SJSA1 (cell line): ENCODE measurements around the gene PIGN. TPM values are rescaled to one million over a fixed set of nuclear protein-coding genes. Genes with fewer than 3 reads are reported as not detected.
"Not testable (repeated sequence)": the region's sequence is repeated elsewhere in the genome, so short reads cannot be mapped to it uniquely, and the experiment has no call there.

Experiments used
- DNase-seq, 2 experiments: peaks; one replicate each; pipeline ENCODE4 v3.0.0-alpha.2; 2015 to 2020; ENCODE audit warnings: low spot score in 2 of 2, low read depth in 1 of 2
- H3K27ac ChIP-seq: fragments of 250-450 bp; sonication (Bioruptor Pico); 2 replicates; pipeline ENCODE4 v1.5.1; 2020; ENCODE audit warnings: mild to moderate bottlenecking, moderate library complexity
- H3K27me3 ChIP-seq: fragments of 250-450 bp; sonication (Bioruptor Pico); replicated peaks from 2 replicates; pipeline ENCODE4 v1.5.1; 2020; ENCODE audit warnings: mild to moderate bottlenecking, moderate library complexity
- H3K36me3 ChIP-seq: fragments of 250-450 bp; sonication (Bioruptor Pico); 2 replicates; pipeline ENCODE4 v1.5.1; 2020; ENCODE audit warnings: mild to moderate bottlenecking
- H3K4me1 ChIP-seq: fragments of 250-450 bp; sonication (Bioruptor Pico); replicated peaks from 2 replicates; pipeline ENCODE4 v1.6.1; 2021; ENCODE audit warnings: mild to moderate bottlenecking
- H3K4me3 ChIP-seq: fragments of 250-450 bp; sonication (Bioruptor Pico); 2 replicates; pipeline ENCODE4 v1.5.1; 2020; ENCODE audit warnings: mild to moderate bottlenecking
- H3K9me3 ChIP-seq: fragments of 250-450 bp; sonication (Bioruptor Pico); replicated peaks from 2 replicates; pipeline ENCODE4 v1.5.1; 2020; ENCODE audit warnings: mild to moderate bottlenecking
- total RNA-seq: library from RNA; depleted of rRNA; stranded (reverse); fragments of >200 nt; shearing (Covaris generic); gene quantifications from 2 replicates; pipeline ENCODE4 v1.2.3, GENCODE V29; 2014

The PIGN gene
- total RNA-seq, 1 experiment from 2014 or later: 36.4 TPM

GRCh38 chr18:62048279-62048678, 138.6 kb downstream of the PIGN start:
- Histone ChIP-seq H3K27me3 (no peaks in the 10 kb centered on the region), H3K4me1 (no peaks in the 10 kb centered on the region), H3K27ac (no peak overlapping the region), H3K36me3 (no peaks in the 10 kb centered on the region), H3K4me3 (no peak overlapping the region), H3K9me3 (no peaks in the 10 kb centered on the region; the same call in 1 of the 2 replicates)
- no peak for DNase-seq

DNA sequence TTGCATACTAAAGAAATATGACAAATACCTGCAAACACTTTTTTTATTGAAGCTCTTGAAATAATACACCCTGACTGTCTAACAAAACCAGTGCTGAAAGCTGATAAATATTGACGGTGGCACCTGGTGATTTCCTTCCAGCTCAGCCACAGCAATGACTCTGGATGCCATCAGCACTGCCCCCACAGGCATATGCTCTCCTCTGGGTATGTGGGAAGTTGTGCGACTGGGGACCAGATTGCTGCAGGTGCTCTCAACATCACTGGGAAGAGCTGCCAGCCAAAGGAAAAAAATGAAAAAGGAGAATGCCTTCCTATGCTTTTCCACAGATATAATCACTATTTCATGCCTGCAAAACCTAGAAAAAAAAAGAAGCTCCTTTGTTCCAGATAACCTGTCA, 141.5 kb downstream of the PIGN start:
- H3K4me3 ChIP-seq: no peak overlapping the region
- H3K27me3 ChIP-seq: no peaks in the 10 kb centered on the region
- H3K9me3 ChIP-seq: no peaks in the 10 kb centered on the region; the same call in 1 of the 2 replicates
- no peaks in the 10 kb centered on the region for H3K36me3 ChIP-seq
- H3K4me1 ChIP-seq: no peaks in the 10 kb centered on the region
- DNase-seq: no peak
- H3K27ac ChIP-seq: no peak overlapping the region

- no peaks in the 10 kb centered on the region; the same call in 1 of the 2 replicates for H3K9me3 ChIP-seq
- DNase-seq: no peak
- H3K27ac ChIP-seq: no peak overlapping the region
Observed at GRCh38 chr18:62044490-62045000, 142.3 kb downstream of the PIGN start.

DNA sequence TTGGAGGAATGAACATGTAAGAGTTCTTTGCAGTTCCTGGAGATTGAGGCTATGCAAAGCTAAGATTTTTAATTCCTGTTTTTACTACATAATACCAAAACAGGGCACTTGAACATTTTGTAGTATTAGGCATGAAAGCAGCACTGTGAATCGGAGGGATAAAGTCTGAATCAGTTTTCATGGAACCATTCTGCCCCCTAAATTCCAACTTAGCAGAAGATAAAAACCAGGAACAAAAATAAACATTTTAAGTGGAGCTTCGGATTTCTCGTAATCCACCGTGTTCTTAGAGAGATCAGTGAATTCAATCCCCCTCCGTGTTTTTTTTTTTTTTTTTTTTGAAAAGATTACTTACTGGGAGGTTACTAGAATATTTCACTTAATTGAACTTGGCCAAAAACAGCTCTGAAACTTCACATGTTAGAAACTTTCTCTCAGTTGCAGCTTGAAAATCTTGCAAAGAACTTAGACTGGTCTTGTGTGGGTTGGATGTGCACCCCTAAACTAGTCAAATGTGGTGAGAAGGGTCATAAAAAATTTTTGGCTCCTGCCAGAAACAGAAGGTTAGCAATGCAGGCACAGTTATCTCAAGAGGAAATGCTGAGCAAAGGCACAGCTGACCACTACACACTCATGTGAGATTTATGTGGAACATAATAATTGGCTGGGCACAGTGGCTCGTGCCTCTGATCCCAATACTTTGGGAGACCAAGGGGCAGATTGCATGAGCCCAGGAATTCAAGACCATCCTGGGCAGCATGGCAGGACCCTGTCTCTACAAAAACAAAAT, 148.7 kb downstream of the PIGN start:
- Histone ChIP-seq H3K27me3 (no peaks in the 10 kb centered on the region), H3K9me3 (no peaks in the 10 kb centered on the region), H3K36me3 (no peaks in the 10 kb centered on the region), H3K4me3 (no peak overlapping the region), H3K27ac (no peak overlapping the region), H3K4me1 (peaks cover 10% of the 10 kb centered on the region)
- DNase-seq: peak in 1 of 2 experiments; percentile 27

More at GRCh38 chr18:62044490-62045000, 142.3 kb downstream of the PIGN start:
- H3K4me1 ChIP-seq: no peaks in the 10 kb centered on the region
- no peaks in the 10 kb centered on the region for H3K27me3 ChIP-seq
- no peak overlapping the region for H3K4me3 ChIP-seq
- H3K36me3 ChIP-seq: no peaks in the 10 kb centered on the region

GRCh38 chr18:62037012-62037742, 149.7 kb downstream of the PIGN start:
- Histone ChIP-seq H3K36me3 (no peaks in the 10 kb centered on the region), H3K9me3 (no peaks in the 10 kb centered on the region), H3K4me3 (no peak overlapping the region), H3K4me1 (peaks cover 10% of the 10 kb centered on the region), H3K27ac (no peak overlapping the region), H3K27me3 (no peaks in the 10 kb centered on the region)
- no peak for DNase-seq

DNA sequence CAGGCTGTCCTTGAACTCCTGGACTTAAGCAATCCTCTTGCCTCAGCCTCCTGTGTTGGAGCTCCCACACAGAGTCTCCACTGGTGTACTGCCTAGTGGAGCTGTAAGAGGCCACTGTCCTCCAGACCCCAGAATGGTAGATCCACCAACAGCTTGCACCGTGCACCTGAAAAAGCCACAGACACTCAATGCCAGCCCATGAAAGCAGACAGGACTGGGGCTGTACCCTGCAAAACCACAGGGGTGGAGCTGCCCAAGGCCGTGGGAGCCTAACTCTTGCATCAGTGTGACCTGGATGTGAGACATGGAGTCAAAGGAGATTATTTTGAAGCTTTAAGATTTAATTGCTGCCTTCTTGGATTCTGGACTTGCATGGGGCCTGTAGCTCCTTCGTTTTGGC, 152.6 kb downstream of the PIGN start:
- H3K4me1 ChIP-seq: peaks cover 19% of the 10 kb centered on the region
- H3K4me3 ChIP-seq, H3K36me3 ChIP-seq, DNase-seq, H3K27ac ChIP-seq, H3K9me3 ChIP-seq, H3K27me3 ChIP-seq: not testable (repeated sequence)

- no peak overlapping the region for H3K27ac ChIP-seq
- DNase-seq: no peak
- no peaks in the 10 kb centered on the region for H3K9me3 ChIP-seq
- no peaks in the 10 kb centered on the region for H3K36me3 ChIP-seq
- H3K4me1 ChIP-seq: peaks cover 19% of the 10 kb centered on the region
- H3K4me3 ChIP-seq: no peak overlapping the region
- H3K27me3 ChIP-seq: no peaks in the 10 kb centered on the region
Observed at GRCh38 chr18:62033756-62034155, 153.1 kb downstream of the PIGN start.

DNA sequence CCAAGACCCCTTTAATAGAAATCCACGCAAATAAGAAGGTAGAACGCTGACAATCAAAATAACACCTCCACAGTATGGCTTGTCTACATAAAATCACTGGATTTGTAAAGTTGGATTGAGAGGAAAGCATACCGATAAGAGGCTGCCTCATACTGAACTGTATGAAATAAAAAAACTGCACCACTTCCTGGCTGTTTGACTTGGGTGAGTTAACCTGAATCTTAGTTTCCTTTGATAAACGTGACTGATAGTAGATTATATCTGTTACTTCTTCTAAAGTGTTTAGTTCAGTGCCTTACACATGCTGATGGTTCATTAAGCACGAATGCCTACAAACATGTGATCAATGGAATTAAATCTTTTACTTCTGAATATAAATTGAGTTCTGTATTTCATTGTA, 153.6 kb downstream of the PIGN start:
- no peak overlapping the region for H3K27ac ChIP-seq
- no peaks in the 10 kb centered on the region for H3K36me3 ChIP-seq
- no peaks in the 10 kb centered on the region for H3K27me3 ChIP-seq
- no peaks in the 10 kb centered on the region for H3K9me3 ChIP-seq
- DNase-seq: no peak
- no peak overlapping the region for H3K4me3 ChIP-seq
- H3K4me1 ChIP-seq: peaks cover 15% of the 10 kb centered on the region

DNA sequence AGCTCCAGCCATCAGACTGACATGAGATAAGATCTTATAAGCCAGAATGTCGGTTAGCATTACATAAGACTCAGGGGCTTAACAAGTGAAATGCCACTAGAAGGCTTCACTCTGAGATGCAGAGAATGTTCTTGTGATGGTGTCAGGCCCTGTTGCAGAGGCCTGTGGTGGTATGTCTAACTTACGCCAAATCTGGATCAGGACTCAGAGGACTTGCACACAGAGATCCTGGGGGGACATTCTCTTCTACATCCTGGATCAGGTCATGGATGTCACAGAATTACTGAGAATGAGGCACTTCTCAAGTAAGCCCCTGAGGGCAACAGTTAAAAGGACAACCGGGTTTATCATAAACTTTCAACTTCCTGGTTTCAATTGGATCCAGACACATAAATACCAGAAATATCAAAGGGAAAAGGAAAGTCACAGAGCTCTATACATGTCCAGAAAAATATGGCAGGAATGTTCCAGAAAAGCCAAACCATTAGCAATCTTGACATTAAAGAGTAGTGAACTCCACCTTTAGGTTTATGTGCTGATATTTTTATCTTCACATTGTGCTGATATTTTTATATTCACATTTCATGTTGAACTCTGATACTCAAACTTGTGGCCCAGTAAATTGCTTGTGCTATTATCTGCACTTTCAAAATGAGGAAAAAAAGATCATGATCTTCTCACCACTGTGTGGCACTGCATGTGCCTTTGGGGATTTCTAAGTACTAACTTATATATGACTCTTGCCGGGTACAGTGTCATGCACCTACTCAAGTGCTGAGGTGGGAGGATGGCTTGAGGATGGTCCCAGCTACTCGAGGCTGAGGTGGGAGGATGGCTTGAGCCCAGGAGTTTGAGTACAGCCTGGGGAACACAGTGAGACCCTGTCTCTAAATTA, 156.5 kb downstream of the PIGN start:
- Histone ChIP-seq H3K4me3 (no peak overlapping the region), H3K4me1 (peaks cover 16% of the 10 kb centered on the region), H3K9me3 (no peaks in the 10 kb centered on the region), H3K27me3 (no peaks in the 10 kb centered on the region), H3K27ac (no peak overlapping the region), H3K36me3 (no peaks in the 10 kb centered on the region)
- peak in 1 of 2 experiments; percentile 28 for DNase-seq

- H3K4me1 ChIP-seq: peaks cover 16% of the 10 kb centered on the region
- H3K4me3 ChIP-seq: no peak overlapping the region
- no peak for DNase-seq
- no peaks in the 10 kb centered on the region; the same call in 1 of the 2 replicates for H3K9me3 ChIP-seq
- no peaks in the 10 kb centered on the region for H3K27me3 ChIP-seq
- H3K36me3 ChIP-seq: no peaks in the 10 kb centered on the region
- H3K27ac ChIP-seq: no peak overlapping the region
Observed at GRCh38 chr18:62028715-62029114, 158.1 kb downstream of the PIGN start.

- H3K36me3 ChIP-seq: no peaks in the 10 kb centered on the region
- no peak overlapping the region for H3K4me3 ChIP-seq
- no peaks in the 10 kb centered on the region for H3K27me3 ChIP-seq
- H3K4me1 ChIP-seq: peaks cover 16% of the 10 kb centered on the region
- DNase-seq: no peak
- H3K9me3 ChIP-seq: no peaks in the 10 kb centered on the region; the same call in 1 of the 2 replicates
- no peak overlapping the region for H3K27ac ChIP-seq
Observed at GRCh38 chr18:62027914-62028520, 158.8 kb downstream of the PIGN start.

DNA sequence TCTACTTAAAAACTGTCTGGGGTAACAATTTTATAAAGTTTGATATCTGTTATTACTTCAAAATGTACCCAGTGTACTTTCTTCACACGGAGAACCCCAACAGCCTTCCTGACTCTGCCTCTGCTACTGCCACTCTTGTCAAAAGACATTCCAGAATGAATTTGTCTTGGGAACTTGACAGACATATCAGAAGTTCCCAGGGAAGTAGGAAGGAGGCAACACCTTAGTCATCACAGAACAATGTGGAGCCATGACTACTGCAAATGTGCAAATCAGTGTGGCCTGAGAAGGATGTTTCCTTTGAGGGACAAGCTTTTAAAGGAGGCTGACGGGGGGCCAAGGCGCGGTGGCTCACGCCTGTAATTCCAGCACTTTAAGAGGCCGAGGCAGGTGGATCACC, 160.3 kb downstream of the PIGN start:
- Histone ChIP-seq H3K27ac (peak overlapping the region; percentile 23), H3K4me3 (no peak overlapping the region), H3K36me3 (no peaks in the 10 kb centered on the region), H3K9me3 (no peaks in the 10 kb centered on the region; the same call in 1 of the 2 replicates), H3K27me3 (no peaks in the 10 kb centered on the region), H3K4me1 (peaks cover 16% of the 10 kb centered on the region)
- DNase-seq: peak in 1 of 2 experiments; percentile 46

DNA sequence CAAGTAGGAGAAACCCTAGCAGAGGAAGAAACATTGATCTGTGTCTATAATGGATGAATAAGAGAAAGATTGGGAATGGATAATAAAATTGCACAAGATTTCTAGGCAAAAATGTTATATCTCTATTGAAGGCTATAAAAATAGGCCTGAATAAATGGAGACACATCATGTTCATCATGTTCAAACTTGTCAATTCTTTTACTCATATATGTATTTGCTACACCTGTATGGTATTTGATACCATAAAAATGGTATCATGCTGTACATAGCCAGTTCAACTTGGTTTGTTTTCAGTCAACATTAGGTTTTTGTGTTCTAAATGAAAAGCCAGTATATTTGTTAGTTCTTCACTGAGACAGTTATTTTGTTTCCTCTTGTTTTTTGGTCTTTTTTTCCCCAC, 161.9 kb downstream of the PIGN start:
- peaks cover 10% of the 10 kb centered on the region for H3K4me1 ChIP-seq
- no peak overlapping the region for H3K27ac ChIP-seq
- no peak for DNase-seq
- no peak overlapping the region for H3K4me3 ChIP-seq
- H3K27me3 ChIP-seq: no peaks in the 10 kb centered on the region
- H3K9me3 ChIP-seq: no peaks in the 10 kb centered on the region; the same call in 1 of the 2 replicates
- H3K36me3 ChIP-seq: no peaks in the 10 kb centered on the region
